ENCODE data around the gene FBXO34. TPM values are rescaled to one million over a fixed set of nuclear protein-coding genes. Genes with fewer than 3 reads are reported as not detected.

Gene FBXO34
- total RNA-seq, 1 experiment from 2014 or later: 18.8 TPM

GRCh38 chr14:55238019-55238680 lies 33.1 kb upstream of the FBXO34 start:
- intact Hi-C loops (cut with micrococcal nuclease; ENCODE audit: unreplicated experiment): no loop called here

GRCh38 chr14:55239320-55239719 lies 31.9 kb upstream of the FBXO34 start:
- Histone ChIP-seq H3K27ac (ENCODE audit: low read length) (no peak overlapping the region), H3K9me3 (ENCODE audit: control insufficient read depth, insufficient read depth, low read depth, low read length) (no peaks in the 10 kb centered on the region), H3K27me3 (ENCODE audit: control insufficient read depth, insufficient read depth, low read length) (no peaks in the 10 kb centered on the region), H3K4me1 (ENCODE audit: control insufficient read depth, insufficient read depth, low read length) (no peaks in the 10 kb centered on the region), H3K4me3 (ENCODE audit: low read depth in 2 of 2, low read length in 2 of 2) (no peak overlapping the region), H3K36me3 (ENCODE audit: control insufficient read depth, insufficient read depth, low read length) (no peaks in the 10 kb centered on the region)
- TF ChIP-seq, protein P1, sequence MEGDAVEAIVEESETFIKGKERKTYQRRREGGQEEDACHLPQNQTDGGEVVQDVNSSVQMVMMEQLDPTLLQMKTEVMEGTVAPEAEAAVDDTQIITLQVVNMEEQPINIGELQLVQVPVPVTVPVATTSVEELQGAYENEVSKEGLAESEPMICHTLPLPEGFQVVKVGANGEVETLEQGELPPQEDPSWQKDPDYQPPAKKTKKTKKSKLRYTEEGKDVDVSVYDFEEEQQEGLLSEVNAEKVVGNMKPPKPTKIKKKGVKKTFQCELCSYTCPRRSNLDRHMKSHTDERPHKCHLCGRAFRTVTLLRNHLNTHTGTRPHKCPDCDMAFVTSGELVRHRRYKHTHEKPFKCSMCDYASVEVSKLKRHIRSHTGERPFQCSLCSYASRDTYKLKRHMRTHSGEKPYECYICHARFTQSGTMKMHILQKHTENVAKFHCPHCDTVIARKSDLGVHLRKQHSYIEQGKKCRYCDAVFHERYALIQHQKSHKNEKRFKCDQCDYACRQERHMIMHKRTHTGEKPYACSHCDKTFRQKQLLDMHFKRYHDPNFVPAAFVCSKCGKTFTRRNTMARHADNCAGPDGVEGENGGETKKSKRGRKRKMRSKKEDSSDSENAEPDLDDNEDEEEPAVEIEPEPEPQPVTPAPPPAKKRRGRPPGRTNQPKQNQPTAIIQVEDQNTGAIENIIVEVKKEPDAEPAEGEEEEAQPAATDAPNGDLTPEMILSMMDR (IDR thresholded peaks at IDR 0.05): no peak
- TF ChIP-seq POLR2AphosphoS5 (IDR thresholded peaks at IDR 0.05; ENCODE audit: low read depth, low read length): no peak
- no peak for TF ChIP-seq REST (IDR thresholded peaks at IDR 0.05; ENCODE audit: insufficient read depth in 1 of 2, low read depth in 2 of 2, low read length in 1 of 2)
- TF ChIP-seq SIN3A (IDR thresholded peaks at IDR 0.05; ENCODE audit: borderline replicate concordance, insufficient read depth, low read depth, low read length): no peak
- no peak for TF ChIP-seq TCF7L2 (IDR thresholded peaks at IDR 0.05; ENCODE audit: low read depth, low read length)
- in situ Hi-C loops (cut with HindIII; ENCODE audit: low pct_unique_long_range_greater_than_20kb, low sequenced_read_pairs): no loop called here
- intact Hi-C loops (cut with micrococcal nuclease; ENCODE audit: unreplicated experiment): no loop called here
- no TSS peak for BruUV-seq (replicated peaks)
- CTCF ChIA-PET: no interaction called here
- POLR2A ChIA-PET: no interaction called here
- ATAC-seq: no peak
- DNase-seq (ENCODE audit: low read depth, low spot score): no peak

More at GRCh38 chr14:55238019-55238680, 33.1 kb upstream of the FBXO34 start:
- ATAC-seq (no peak), DNase-seq (ENCODE audit: low read depth, low spot score) (no peak)
- Histone ChIP-seq H3K27me3 (ENCODE audit: control insufficient read depth, insufficient read depth, low read length) (peaks cover 4% of the 10 kb centered on the region; the same call in 1 of the 2 replicates), H3K27ac (ENCODE audit: low read length) (no peak overlapping the region), H3K4me1 (ENCODE audit: control insufficient read depth, insufficient read depth, low read length) (no peaks in the 10 kb centered on the region), H3K36me3 (ENCODE audit: control insufficient read depth, insufficient read depth, low read length) (no peaks in the 10 kb centered on the region), H3K4me3 (ENCODE audit: low read depth in 2 of 2, low read length in 2 of 2) (no peak overlapping the region), H3K9me3 (ENCODE audit: control insufficient read depth, insufficient read depth, low read depth, low read length) (no peaks in the 10 kb centered on the region)
- TF ChIP-seq POLR2AphosphoS5 (IDR thresholded peaks at IDR 0.05; ENCODE audit: low read depth, low read length) (no peak), TCF7L2 (IDR thresholded peaks at IDR 0.05; ENCODE audit: low read depth, low read length) (no peak), SIN3A (IDR thresholded peaks at IDR 0.05; ENCODE audit: borderline replicate concordance, insufficient read depth, low read depth, low read length) (no peak), REST (IDR thresholded peaks at IDR 0.05; ENCODE audit: insufficient read depth in 1 of 2, low read depth in 2 of 2, low read length in 1 of 2) (no peak)
- TF ChIP-seq, protein P1 (IDR thresholded peaks at IDR 0.05): no peak
- ChIA-PET POLR2A (no interaction called here), CTCF (no interaction called here)
- no TSS peak for BruUV-seq (replicated peaks)
- in situ Hi-C loops (cut with HindIII; ENCODE audit: low pct_unique_long_range_greater_than_20kb, low sequenced_read_pairs): no loop called here

Data from Panc1 (cell line).